ENCODE results near the gene EIF3I. TPM values are rescaled to one million over a fixed set of nuclear protein-coding genes. Genes with fewer than 3 reads are reported as not detected.

Gene EIF3I
- total RNA-seq, 2 donors from 2014 or later: 220 to 244 TPM

GRCh38 chr1:32231843-32232432 is 9.7 kb downstream of the EIF3I start:
- Mint-ChIP-seq H3K27me3 (no peaks in the 10 kb centered on the region), H3K27ac (no peak overlapping the region), H3K4me1 (ENCODE audit: low read depth in 2 of 2) (peaks cover 5 to 9% of the 10 kb centered on the region in 2 donors), H3K36me3 (peaks cover 15% of the 10 kb centered on the region), H3K9me3 (no peaks in the 10 kb centered on the region), H3K4me3 (no peak overlapping the region)
- ATAC-seq (no peak), DNase-seq (ENCODE audit: low spot score) (no peak)

- Mint-ChIP-seq H3K4me3 (no peak overlapping the region), H3K27me3 (no peaks in the 10 kb centered on the region), H3K27ac (no peak overlapping the region), H3K36me3 (peaks cover 10% of the 10 kb centered on the region), H3K9me3 (no peaks in the 10 kb centered on the region), H3K4me1 (ENCODE audit: low read depth in 2 of 2) (peaks cover 1 to 4% of the 10 kb centered on the region in 2 donors)
- DNase-seq (ENCODE audit: low spot score): no peak
- ATAC-seq: no peak
These were observed 10.5 kb downstream of the EIF3I start for GRCh38 chr1:32232558-32233304.

- H3K36me3 Mint-ChIP-seq: peaks cover 6% of the 10 kb centered on the region
- no peaks in the 10 kb centered on the region for H3K4me1 Mint-ChIP-seq (ENCODE audit: low read depth in 2 of 2)
- H3K9me3 Mint-ChIP-seq: no peaks in the 10 kb centered on the region
- H3K4me3 Mint-ChIP-seq: no peak overlapping the region
- ATAC-seq (peak in 1 of 2 donors; percentile 24), DNase-seq (ENCODE audit: low spot score) (no peak)
- no peaks in the 10 kb centered on the region for H3K27me3 Mint-ChIP-seq
- no peak overlapping the region for H3K27ac Mint-ChIP-seq
These were observed 12.6 kb downstream of the EIF3I start for GRCh38 chr1:32234792-32235191.

GRCh38 chr1:32239337-32239736 is 17.1 kb downstream of the EIF3I start:
- Mint-ChIP-seq H3K27me3 (no peaks in the 10 kb centered on the region), H3K27ac (no peak overlapping the region), H3K9me3 (no peaks in the 10 kb centered on the region), H3K36me3 (no peaks in the 10 kb centered on the region), H3K4me3 (peak overlapping the region; percentile 82), H3K4me1 (ENCODE audit: low read depth in 2 of 2) (peaks cover 0 to 13% of the 10 kb centered on the region in 2 donors)
- DNase-seq (ENCODE audit: low spot score) (no peak), ATAC-seq (no peak)

- Mint-ChIP-seq H3K4me3 (peak overlapping the region; percentile 82), H3K36me3 (no peaks in the 10 kb centered on the region), H3K9me3 (no peaks in the 10 kb centered on the region), H3K27me3 (no peaks in the 10 kb centered on the region), H3K4me1 (ENCODE audit: low read depth in 2 of 2) (peaks cover 0 to 13% of the 10 kb centered on the region in 2 donors), H3K27ac (peak overlapping the region in 1 of 2 donors; percentile 69)
- DNase-seq (ENCODE audit: low spot score) (no peak), ATAC-seq (no peak)
These were observed 17.6 kb downstream of the EIF3I start for GRCh38 chr1:32239790-32240139.

- Mint-ChIP-seq H3K27ac (peak overlapping the region in 1 of 2 donors; percentile 69), H3K4me3 (peak overlapping the region; percentile 82), H3K9me3 (no peaks in the 10 kb centered on the region), H3K36me3 (no peaks in the 10 kb centered on the region), H3K27me3 (no peaks in the 10 kb centered on the region), H3K4me1 (ENCODE audit: low read depth in 2 of 2) (peaks cover 0 to 13% of the 10 kb centered on the region in 2 donors)
- ATAC-seq: peak; percentile 69 to 74
- peak; percentile 72 for DNase-seq (ENCODE audit: low spot score)
These were observed 18.1 kb downstream of the EIF3I start for GRCh38 chr1:32240140-32240951.

GRCh38 chr1:32241001-32241763 is 19.0 kb downstream of the EIF3I start:
- Mint-ChIP-seq H3K4me1 (ENCODE audit: low read depth in 2 of 2) (peaks cover 0 to 13% of the 10 kb centered on the region in 2 donors), H3K27me3 (no peaks in the 10 kb centered on the region), H3K9me3 (no peaks in the 10 kb centered on the region), H3K36me3 (no peaks in the 10 kb centered on the region), H3K4me3 (peak overlapping the region; percentile 82), H3K27ac (peak overlapping the region; percentile 23 to 69)
- DNase-seq (ENCODE audit: low spot score): no peak
- peak; percentile 81 to 86 for ATAC-seq

GRCh38 chr1:32242341-32242851 is 20.2 kb downstream of the EIF3I start:
- Mint-ChIP-seq H3K27ac (no peak overlapping the region), H3K9me3 (no peaks in the 10 kb centered on the region), H3K4me3 (no peak overlapping the region), H3K4me1 (ENCODE audit: low read depth in 2 of 2) (peaks cover 0 to 13% of the 10 kb centered on the region in 2 donors), H3K27me3 (no peaks in the 10 kb centered on the region), H3K36me3 (no peaks in the 10 kb centered on the region)
- ATAC-seq (no peak), DNase-seq (ENCODE audit: low spot score) (no peak)

- Mint-ChIP-seq H3K36me3 (peaks cover 3% of the 10 kb centered on the region), H3K4me1 (ENCODE audit: low read depth in 2 of 2) (peaks cover 34% of the 10 kb centered on the region in 2 donors), H3K27ac (peak within 1 kb of the TSS; percentile 91 to 98), H3K4me3 (peak within 1 kb of the TSS; percentile 98), H3K27me3 (no peaks in the 10 kb centered on the region), H3K9me3 (no peaks in the 10 kb centered on the region)
- DNase-seq (ENCODE audit: low spot score): no peak
- no peak for ATAC-seq
These were observed 24.7 kb downstream of the EIF3I start, which contains the start of gene FAM167B for GRCh38 chr1:32246888-32247273. Gene FAM167B, plus strand, starts transcription at chr1:32247222. Its CDS starts 200 bp downstream, at chr1:32247422.

- Mint-ChIP-seq H3K36me3 (peaks cover 4% of the 10 kb centered on the region), H3K9me3 (no peaks in the 10 kb centered on the region), H3K27ac (peak overlapping the region; percentile 91 to 98), H3K27me3 (no peaks in the 10 kb centered on the region), H3K4me1 (ENCODE audit: low read depth in 2 of 2) (peaks cover 35 to 40% of the 10 kb centered on the region in 2 donors), H3K4me3 (peak overlapping the region; percentile 98)
- DNase-seq (ENCODE audit: low spot score) (no peak), ATAC-seq (no peak)
These were observed 25.2 kb downstream of the EIF3I start for GRCh38 chr1:32247452-32247851.

GRCh38 chr1:32247983-32248889 is 26.0 kb downstream of the EIF3I start:
- H3K27me3 Mint-ChIP-seq: no peaks in the 10 kb centered on the region
- DNase-seq (ENCODE audit: low spot score) (peak; percentile 91), ATAC-seq (peak; percentile 66 to 83)
- peaks cover 4% of the 10 kb centered on the region for H3K36me3 Mint-ChIP-seq
- peak overlapping the region; percentile 98 for H3K4me3 Mint-ChIP-seq
- H3K9me3 Mint-ChIP-seq: no peaks in the 10 kb centered on the region
- peak overlapping the region; percentile 91 to 98 for H3K27ac Mint-ChIP-seq
- H3K4me1 Mint-ChIP-seq (ENCODE audit: low read depth in 2 of 2): peaks cover 38 to 45% of the 10 kb centered on the region in 2 donors

GRCh38 chr1:32249831-32250525 is 27.8 kb downstream of the EIF3I start:
- Mint-ChIP-seq H3K36me3 (peaks cover 4% of the 10 kb centered on the region), H3K4me3 (peak overlapping the region; percentile 98), H3K4me1 (ENCODE audit: low read depth in 2 of 2) (peaks cover 46 to 51% of the 10 kb centered on the region in 2 donors), H3K27me3 (no peaks in the 10 kb centered on the region), H3K27ac (peak overlapping the region; percentile 91 to 98), H3K9me3 (no peaks in the 10 kb centered on the region)
- DNase-seq (ENCODE audit: low spot score) (peak; percentile 81), ATAC-seq (peak; percentile 72 to 79)

Data from natural killer cell treated with Interleukin-12 subunit alpha and Interleukin-12 subunit beta and Interleukin-15 and Interleukin-18, amount 100 ng/mL, for 72 hours (primary cell).